GM12873 (cell line): ENCODE measurements around the gene STKLD1.

Source experiments
- TF ChIP-seq, protein P1 (sequence below): IDR thresholded peaks from 2 replicates; pipeline ENCODE4 v1.5.1; 2012; ENCODE audit warnings: low read depth, mild to moderate bottlenecking, moderate library complexity, low read length, control low read depth; ENCODE audit not compliant: insufficient read depth; ENCODE audit errors: missing control alignments

STKLD1 gene

GRCh38 chr9:133375116-133375723 lies 946 bp upstream of the STKLD1 start:
- TF ChIP-seq, protein P1, sequence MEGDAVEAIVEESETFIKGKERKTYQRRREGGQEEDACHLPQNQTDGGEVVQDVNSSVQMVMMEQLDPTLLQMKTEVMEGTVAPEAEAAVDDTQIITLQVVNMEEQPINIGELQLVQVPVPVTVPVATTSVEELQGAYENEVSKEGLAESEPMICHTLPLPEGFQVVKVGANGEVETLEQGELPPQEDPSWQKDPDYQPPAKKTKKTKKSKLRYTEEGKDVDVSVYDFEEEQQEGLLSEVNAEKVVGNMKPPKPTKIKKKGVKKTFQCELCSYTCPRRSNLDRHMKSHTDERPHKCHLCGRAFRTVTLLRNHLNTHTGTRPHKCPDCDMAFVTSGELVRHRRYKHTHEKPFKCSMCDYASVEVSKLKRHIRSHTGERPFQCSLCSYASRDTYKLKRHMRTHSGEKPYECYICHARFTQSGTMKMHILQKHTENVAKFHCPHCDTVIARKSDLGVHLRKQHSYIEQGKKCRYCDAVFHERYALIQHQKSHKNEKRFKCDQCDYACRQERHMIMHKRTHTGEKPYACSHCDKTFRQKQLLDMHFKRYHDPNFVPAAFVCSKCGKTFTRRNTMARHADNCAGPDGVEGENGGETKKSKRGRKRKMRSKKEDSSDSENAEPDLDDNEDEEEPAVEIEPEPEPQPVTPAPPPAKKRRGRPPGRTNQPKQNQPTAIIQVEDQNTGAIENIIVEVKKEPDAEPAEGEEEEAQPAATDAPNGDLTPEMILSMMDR: no peak

- TF ChIP-seq, protein P1: no peak
Measured at GRCh38 chr9:133377721-133378216, 1.6 kb downstream of the STKLD1 start.

GRCh38 chr9:133378408-133378962 lies 2.3 kb downstream of the STKLD1 start:
- TF ChIP-seq, protein P1: no peak

DNA sequence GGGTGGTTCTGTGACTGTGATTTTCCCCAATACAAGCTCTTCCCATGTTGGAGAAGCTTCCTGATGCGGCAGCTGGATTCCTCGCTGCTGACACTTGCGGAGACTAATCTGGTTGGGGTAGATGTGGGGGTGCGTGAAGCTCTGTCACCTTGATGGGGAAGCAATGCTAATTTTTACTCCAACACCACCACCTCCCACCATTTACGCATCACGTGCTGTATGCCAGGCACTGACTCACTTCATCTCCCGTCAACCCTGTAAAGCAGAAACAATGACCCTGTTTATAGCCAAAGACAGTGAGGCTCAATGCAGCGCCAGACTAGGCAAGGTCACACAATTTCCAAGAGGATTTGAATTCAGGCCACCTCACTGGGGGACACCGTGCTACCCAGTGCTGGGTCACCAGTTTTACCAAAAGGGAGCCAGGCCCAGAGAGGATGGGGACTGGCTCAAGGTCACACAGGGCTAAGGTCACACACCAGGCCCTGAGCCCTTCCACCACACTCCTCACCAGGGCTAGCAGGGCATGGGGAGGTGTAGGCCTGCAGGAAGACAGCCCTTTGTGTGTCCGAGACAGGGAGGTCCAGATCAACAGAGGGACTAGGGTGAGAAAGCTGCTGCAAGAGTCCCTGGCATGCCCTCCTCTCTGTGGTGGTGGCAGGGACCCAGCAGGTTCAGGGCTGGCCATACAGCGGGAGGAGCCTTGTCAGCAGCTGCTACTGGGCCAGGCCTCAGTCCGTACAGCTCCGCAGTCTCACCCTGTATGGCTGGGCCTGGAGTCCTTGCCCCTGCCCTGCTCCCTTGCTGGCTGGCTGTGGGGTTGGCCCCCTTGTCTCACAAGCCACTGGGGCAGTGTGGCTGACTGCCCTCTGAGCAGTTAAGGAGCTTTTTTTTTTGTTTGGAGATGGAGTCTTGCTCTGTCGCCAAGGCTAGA lies 3.3 kb downstream of the STKLD1 start:
- TF ChIP-seq, protein P1: no peak

GRCh38 chr9:133380734-133381133 lies 4.6 kb downstream of the STKLD1 start:
- TF ChIP-seq, protein P1: no peak

DNA sequence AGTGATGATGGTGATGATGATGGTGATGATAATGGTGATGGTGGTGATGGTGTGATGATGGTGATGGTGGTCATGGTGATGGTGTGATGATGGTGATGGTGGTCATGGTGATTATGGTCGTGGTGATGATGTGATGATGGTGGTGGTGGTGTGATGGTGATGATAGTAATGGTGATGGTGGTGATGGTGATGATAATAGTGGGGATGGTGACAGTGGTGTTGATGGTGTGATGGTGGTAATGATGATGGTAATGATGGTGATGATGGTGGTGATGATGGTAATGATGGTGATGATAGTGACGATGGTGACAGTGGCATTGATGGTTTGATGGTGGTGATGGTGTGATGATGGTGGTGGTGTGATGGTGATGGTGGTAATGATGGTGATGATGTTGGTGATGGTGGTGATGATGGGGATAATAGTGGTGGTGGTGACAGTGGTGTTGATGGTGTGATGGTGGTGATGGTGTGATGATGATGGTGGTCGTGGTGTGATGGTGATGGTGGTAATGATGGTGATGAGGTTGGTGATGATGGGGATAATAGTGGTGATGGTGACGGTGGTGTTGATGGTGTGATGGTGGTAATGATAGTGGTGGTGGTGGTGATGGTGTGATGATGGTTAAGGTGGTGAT lies 6.5 kb downstream of the STKLD1 start:
- TF ChIP-seq, protein P1: no peak
